GM18505 (cell line): ENCODE results near the gene RHOT1.
"Not testable (repeated sequence)": the region's sequence is repeated elsewhere in the genome, so short reads cannot be mapped to it uniquely, and the experiment has no call there.

Experiments used
- ATAC-seq: cut with Tn5 transposase; IDR thresholded peaks from one replicate; pipeline ENCODE4 v1.9.1; 2021; ENCODE audit not compliant: unreplicated experiment
- POLR2A ChIP-seq: IDR thresholded peaks from 4 replicates; pipeline ENCODE4 v1.6.1; 2011; ENCODE audit warnings: borderline replicate concordance; ENCODE audit not compliant: insufficient read depth, insufficient read length; ENCODE audit errors: extremely low read depth

The RHOT1 gene

GRCh38 chr17:32136856-32137255 is 5.4 kb upstream of the RHOT1 start:
- no peak for ATAC-seq
- TF ChIP-seq POLR2A: no peak

GRCh38 chr17:32139504-32139903 is 2.8 kb upstream of the RHOT1 start:
- not testable (repeated sequence) for ATAC-seq

GRCh38 chr17:32141258-32141657 is 1.0 kb upstream of the RHOT1 start:
- TF ChIP-seq POLR2A: no peak

GRCh38 chr17:32141679-32142037 is 644 bp upstream of the RHOT1 start:
- no peak for ATAC-seq
- no peak for TF ChIP-seq POLR2A

More at GRCh38 chr17:32141258-32141657, 1.0 kb upstream of the RHOT1 start:
- ATAC-seq: no peak

GRCh38 chr17:32142857-32143526 is 690 bp downstream of the RHOT1 start:
- TF ChIP-seq POLR2A: no peak
- peak; percentile 2 for ATAC-seq

GRCh38 chr17:32143527-32143870 is 1.2 kb downstream of the RHOT1 start:
- no peak for TF ChIP-seq POLR2A
- ATAC-seq: no peak

- not testable (repeated sequence) for ATAC-seq
Observed at GRCh38 chr17:32144442-32144841, 2.1 kb downstream of the RHOT1 start.

- TF ChIP-seq POLR2A: no peak
- no peak for ATAC-seq
Observed at GRCh38 chr17:32148351-32148750, 6.0 kb downstream of the RHOT1 start.

- TF ChIP-seq POLR2A: no peak
- ATAC-seq: no peak
Observed at GRCh38 chr17:32150358-32150757, 8.1 kb downstream of the RHOT1 start.

GRCh38 chr17:32152130-32152529 is 9.8 kb downstream of the RHOT1 start:
- no peak for ATAC-seq
- no peak for TF ChIP-seq POLR2A

- no peak for TF ChIP-seq POLR2A
- ATAC-seq: no peak
Observed at GRCh38 chr17:32155896-32156295, 13.6 kb downstream of the RHOT1 start.

- no peak for ATAC-seq
- TF ChIP-seq POLR2A: no peak
Observed at GRCh38 chr17:32156656-32157055, 14.4 kb downstream of the RHOT1 start.

GRCh38 chr17:32157225-32157624 is 14.9 kb downstream of the RHOT1 start:
- ATAC-seq: no peak
- TF ChIP-seq POLR2A: no peak

GRCh38 chr17:32158870-32159585 is 16.7 kb downstream of the RHOT1 start:
- ATAC-seq: no peak
- no peak for TF ChIP-seq POLR2A
